OCI-LY1 (cell line): ENCODE results near the gene CTAGE4.
"Not testable (repeated sequence)": the region's sequence is repeated elsewhere in the genome, so short reads cannot be mapped to it uniquely, and the experiment has no call there.

Source experiments
- CTCF ChIP-seq: fragments of 200-600 bp; sonication (generic), shearing (Covaris generic); IDR thresholded peaks from 2 replicates; pipeline ENCODE4 v1.5.1; 2017; ENCODE audit warnings: mild to moderate bottlenecking, antibody characterized with exemption, low read length, moderate library complexity, mixed read lengths
- EZH2 ChIP-seq: fragments of 200-600 bp; sonication (generic), shearing (Covaris generic); IDR thresholded peaks from 2 replicates; pipeline ENCODE4 v1.8.0; 2017; ENCODE audit warnings: borderline replicate concordance, mixed run types, mild to moderate bottlenecking, antibody characterized with exemption, low read length, moderate library complexity, mixed read lengths

- not testable (repeated sequence) for TF ChIP-seq CTCF, EZH2
These were observed 49.8 kb downstream of the CTAGE4 start for GRCh38 chr7:144233039-144233438.
